ENCODE measurements around the gene DPM2.

DNA sequence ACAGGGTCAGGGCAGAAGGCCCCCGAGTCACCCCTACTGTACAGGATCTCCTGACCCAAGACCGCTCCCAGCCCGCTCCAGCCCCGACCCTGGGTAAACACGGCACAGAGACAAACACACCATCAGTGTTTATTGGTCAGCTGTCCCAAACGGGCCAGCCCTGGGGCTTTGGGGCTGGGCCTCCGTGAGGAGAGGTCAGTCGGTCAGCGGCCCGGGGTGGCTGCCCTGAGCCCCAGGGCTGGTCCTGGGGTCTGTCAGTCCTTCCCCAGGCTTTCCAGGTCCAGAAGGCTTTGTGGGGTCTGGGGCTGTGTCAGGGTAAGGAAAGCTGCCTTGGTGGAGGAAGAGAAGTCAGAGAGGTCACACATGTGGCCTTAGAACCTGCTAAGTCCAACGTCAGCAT is 2.7 kb downstream of the DPM2 start:
- TF ChIP-seq, protein P1, sequence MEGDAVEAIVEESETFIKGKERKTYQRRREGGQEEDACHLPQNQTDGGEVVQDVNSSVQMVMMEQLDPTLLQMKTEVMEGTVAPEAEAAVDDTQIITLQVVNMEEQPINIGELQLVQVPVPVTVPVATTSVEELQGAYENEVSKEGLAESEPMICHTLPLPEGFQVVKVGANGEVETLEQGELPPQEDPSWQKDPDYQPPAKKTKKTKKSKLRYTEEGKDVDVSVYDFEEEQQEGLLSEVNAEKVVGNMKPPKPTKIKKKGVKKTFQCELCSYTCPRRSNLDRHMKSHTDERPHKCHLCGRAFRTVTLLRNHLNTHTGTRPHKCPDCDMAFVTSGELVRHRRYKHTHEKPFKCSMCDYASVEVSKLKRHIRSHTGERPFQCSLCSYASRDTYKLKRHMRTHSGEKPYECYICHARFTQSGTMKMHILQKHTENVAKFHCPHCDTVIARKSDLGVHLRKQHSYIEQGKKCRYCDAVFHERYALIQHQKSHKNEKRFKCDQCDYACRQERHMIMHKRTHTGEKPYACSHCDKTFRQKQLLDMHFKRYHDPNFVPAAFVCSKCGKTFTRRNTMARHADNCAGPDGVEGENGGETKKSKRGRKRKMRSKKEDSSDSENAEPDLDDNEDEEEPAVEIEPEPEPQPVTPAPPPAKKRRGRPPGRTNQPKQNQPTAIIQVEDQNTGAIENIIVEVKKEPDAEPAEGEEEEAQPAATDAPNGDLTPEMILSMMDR (IDR thresholded peaks at IDR 0.05), result no peak
- no peak for TF ChIP-seq POLR2A (IDR thresholded peaks at IDR 0.05)
